GM08714 (cell line): ENCODE results near the gene MAPK12.

ENCODE experiments used
- H3K4me3 ChIP-seq: fragments of 200-500 bp; sonication (Bioruptor generic); 2 replicates; pipeline ENCODE4 v1.5.1; 2014; ENCODE audit warnings: mild to moderate bottlenecking, low read length, inconsistent platforms
- ZNF274 ChIP-seq: IDR thresholded peaks from 2 replicates; pipeline ENCODE4 v1.6.1; 2012; ENCODE audit warnings: mild to moderate bottlenecking, low read depth, low read length

MAPK12 gene

GRCh38 chr22:50303848-50304527, 42.5 kb upstream of the MAPK12 start:
- H3K4me3 ChIP-seq: peak overlapping the region; percentile 3; the same call in 1 of the 2 replicates
- no peak for TF ChIP-seq ZNF274

DNA sequence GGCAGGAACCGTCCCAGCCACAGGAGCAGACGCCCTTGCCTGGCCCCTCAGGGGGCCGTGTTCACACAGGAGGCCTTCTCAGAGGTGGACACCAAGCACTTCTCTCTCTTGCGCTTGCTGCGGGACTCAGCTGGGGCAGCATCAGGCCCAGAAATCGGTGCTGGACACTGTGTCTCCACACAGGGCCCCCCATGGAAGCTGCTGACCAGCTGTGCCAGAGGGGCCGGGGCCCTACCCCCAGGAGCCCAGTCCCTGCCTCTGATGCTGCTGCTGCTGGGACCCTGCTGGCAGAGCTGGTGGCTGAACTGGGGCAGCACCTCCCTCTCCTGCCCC, 42.0 kb upstream of the MAPK12 start:
- H3K4me3 ChIP-seq: no peak overlapping the region
- TF ChIP-seq ZNF274: no peak

DNA sequence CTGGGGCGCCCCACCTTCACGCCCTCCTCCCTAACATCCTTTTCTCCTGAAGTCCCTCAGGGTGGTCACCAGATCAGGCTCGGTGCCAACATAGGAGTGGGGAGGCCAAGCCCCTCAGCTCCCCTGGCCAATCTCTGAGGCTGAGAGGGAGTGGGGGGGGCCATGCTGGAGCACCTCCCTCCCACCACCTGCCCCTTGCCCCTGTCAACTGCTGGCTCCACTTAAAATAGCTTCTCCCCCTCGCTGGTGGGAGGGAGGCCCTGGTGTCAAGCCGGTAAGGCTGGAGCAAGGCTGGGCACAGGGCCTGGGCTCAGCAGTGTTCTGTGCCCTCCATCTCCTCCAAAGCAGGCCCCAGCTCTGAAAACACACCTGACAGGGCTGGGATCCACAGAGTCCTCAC, 41.1 kb upstream of the MAPK12 start:
- H3K4me3 ChIP-seq: no peak overlapping the region; the same call in 1 of the 2 replicates
- no peak for TF ChIP-seq ZNF274

GRCh38 chr22:50302041-50302541, 40.6 kb upstream of the MAPK12 start:
- TF ChIP-seq ZNF274: no peak
- no peak overlapping the region; the same call in 1 of the 2 replicates for H3K4me3 ChIP-seq

DNA sequence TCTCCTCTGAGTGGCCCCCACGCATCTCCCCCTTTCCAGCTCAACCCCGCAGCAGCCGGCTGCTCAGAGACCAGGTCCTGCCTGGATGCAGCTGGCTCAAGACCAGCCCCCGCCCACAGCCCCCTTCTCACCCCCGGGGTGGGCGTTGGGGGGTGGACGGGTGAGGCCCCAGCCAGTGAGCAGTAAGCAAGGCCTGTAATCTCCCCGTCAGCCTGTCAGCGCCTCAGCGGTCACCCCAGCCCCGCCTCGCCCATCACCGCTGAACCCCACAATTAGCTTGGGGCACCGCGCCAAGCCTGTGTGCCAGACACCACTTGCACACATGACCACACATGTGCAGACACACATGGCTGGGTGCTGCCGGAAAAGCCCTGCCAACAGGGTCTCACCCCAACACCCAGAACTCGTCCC, 40.1 kb upstream of the MAPK12 start:
- TF ChIP-seq ZNF274: no peak
- no peak overlapping the region; the same call in 1 of the 2 replicates for H3K4me3 ChIP-seq

- no peak overlapping the region for H3K4me3 ChIP-seq
These were observed 39.3 kb upstream of the MAPK12 start for GRCh38 chr22:50300620-50301257.

DNA sequence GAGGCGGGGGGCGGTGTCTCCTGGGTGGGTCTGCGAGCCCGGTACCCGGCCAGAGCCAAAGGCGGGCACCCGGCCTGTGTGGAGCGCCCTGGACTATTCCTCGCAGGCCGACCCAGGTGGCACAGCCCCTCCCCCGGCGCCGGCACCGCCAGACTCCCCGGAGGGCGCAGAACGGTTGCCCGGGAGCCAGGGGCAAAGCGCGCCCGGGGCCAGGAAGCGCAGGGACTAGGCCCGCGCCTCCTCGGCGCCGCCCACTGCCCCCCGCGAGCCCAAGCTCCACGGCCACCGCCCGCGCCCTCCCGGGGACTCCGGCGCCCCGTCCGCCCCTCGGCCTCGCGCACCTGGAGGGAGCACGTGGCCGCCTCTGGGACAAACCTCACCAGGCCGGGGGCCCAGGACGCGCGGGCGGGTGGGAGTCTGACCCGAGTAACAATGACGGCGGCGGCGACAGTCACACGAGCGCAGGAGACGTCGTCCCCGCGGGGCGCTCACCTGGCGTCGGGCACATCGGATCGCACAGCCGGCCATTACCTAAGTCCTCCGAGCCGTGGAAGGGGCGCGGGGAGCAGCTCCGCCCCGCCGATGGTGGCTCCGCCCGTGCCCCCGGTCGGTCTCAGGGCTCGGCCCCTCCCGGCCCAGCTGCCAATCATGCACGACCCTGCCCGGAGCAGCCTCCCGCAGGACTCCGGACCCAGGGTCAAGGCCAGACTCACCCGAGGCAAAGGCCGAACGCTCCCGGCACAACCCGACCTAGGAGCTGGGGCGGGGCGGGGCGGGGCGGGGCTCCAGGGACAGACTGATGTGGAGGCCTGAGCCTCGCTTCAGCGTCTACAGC, 38.5 kb upstream of the MAPK12 start:
- no peak overlapping the region; the same call in 1 of the 2 replicates for H3K4me3 ChIP-seq
- TF ChIP-seq ZNF274: no peak

More at GRCh38 chr22:50300620-50301257, 39.3 kb upstream of the MAPK12 start:
- no peak for TF ChIP-seq ZNF274

- H3K4me3 ChIP-seq: no peak overlapping the region; the same call in 1 of the 2 replicates
- no peak for TF ChIP-seq ZNF274
These were observed 37.7 kb upstream of the MAPK12 start for GRCh38 chr22:50298937-50299784.

GRCh38 chr22:50298266-50298637, 36.8 kb upstream of the MAPK12 start:
- no peak overlapping the region for H3K4me3 ChIP-seq
- no peak for TF ChIP-seq ZNF274

DNA sequence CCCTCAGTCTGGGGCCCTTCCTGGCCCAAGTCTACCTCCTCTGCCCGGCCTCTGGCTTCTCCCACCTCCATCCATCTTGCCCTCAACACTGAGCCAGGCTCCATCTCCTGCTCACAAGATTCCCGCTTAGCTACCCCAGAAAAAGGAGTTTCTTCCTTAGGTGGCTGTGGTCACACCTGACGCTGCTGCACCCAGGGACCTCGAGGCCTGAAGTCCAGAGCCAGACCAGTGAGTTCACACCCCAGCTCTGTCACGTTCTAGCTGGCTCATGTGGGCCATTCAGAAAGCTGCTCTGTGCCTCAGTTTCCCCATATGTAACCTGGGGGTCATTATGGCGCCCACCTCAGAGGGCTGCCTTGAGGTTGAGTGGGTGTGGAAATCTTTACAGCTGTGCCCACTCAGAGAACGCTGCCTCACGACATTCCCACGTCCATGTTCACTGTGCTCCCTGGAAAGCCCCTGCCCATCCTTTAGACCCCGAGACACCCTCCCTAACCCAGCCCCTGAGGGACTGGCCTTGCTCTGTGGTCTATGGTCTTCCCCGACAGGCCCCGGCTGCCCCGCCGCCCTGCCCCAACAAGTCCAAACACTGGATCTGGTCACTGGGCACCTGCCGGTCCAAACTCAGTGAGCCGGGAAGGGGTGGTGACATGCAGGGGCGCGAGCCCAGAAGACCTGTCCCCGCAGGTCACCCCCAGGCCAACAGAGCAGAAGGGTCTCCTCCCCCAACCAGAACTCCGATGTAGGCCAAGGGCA, 36.2 kb upstream of the MAPK12 start:
- H3K4me3 ChIP-seq: no peak overlapping the region
- TF ChIP-seq ZNF274: no peak

- no peak for TF ChIP-seq ZNF274
- no peak overlapping the region for H3K4me3 ChIP-seq
These were observed 35.4 kb upstream of the MAPK12 start for GRCh38 chr22:50296658-50297490.

DNA sequence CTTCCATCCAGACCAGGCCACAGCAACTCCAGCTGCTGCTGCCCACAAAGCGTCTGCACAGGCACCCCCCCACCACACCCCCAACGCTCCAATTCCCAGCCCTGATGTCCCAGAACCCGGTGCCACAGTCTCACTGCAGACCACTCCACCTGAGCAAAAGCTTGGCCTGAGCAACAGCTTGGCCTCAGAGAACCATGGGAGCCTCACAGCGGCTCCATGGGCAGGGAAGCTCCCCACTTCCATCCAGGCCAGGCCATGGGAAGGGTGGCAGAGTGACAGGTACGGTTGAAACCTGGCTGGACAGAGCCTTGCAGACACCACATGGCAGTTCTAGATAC, 32.8 kb upstream of the MAPK12 start:
- TF ChIP-seq ZNF274: no peak
- no peak overlapping the region; the same call in 1 of the 2 replicates for H3K4me3 ChIP-seq
